ENCODE results near the gene DNM3. TPM values are rescaled to one million over a fixed set of nuclear protein-coding genes. Genes with fewer than 3 reads are reported as not detected.

The DNM3 gene
- total and polyA plus RNA-seq, 10 of the 15 experiments (the other 5 are each of a cell fraction or from before 2014, with no cell fraction given), result 0.03 to 1.5 (median 0.08) TPM; not detected in 3

- Histone ChIP-seq H3K4me1 (ENCODE audit: control insufficient read depth, insufficient read depth, low read length) (peaks cover 3% of the 10 kb centered on the region; the same call in 1 of the 2 replicates), H2AFZ (ENCODE audit: control insufficient read depth, low read depth, low read length) (no peak overlapping the region), H4K20me1 (ENCODE audit: control insufficient read depth, insufficient read depth) (no peaks in the 10 kb centered on the region), H3K9me3 (replicated peaks; ENCODE audit: control insufficient read depth, insufficient read depth, low read length) (peaks cover 3% of the 10 kb centered on the region), H3K27ac (ENCODE audit: control insufficient read depth, insufficient read depth) (no peak overlapping the region), H3K4me2 (ENCODE audit: control insufficient read depth, insufficient read depth) (no peak overlapping the region), H3K4me3 (no peak overlapping the region), H3K27me3 (replicated peaks in 1 of 2; ENCODE audit: control insufficient read depth in 2 of 2, insufficient read depth in 2 of 2, low read length in 1 of 2) (no peaks in the 10 kb centered on the region), H3K9ac (ENCODE audit: control insufficient read depth, insufficient read depth, low read length) (no peak overlapping the region), H3K79me2 (ENCODE audit: control insufficient read depth, insufficient read depth, low read length) (no peaks in the 10 kb centered on the region), H3K36me3 (ENCODE audit: control insufficient read depth in 2 of 2, insufficient read depth in 2 of 2, low read length in 1 of 2) (no peaks in the 10 kb centered on the region)
- RAD21 ChIA-PET (ENCODE audit: unreplicated experiment), result interaction anchor here (0.7 to 0.9 kb wide), 2 partner anchors 29 to 218 kb away, joined by 3 read pairs; no protein-coding TSS in a partner anchor
- ATAC-seq (no peak), DNase-seq (ENCODE audit: low read depth, low spot score) (no peak), FAIRE-seq (no peak)
- SMC1A ChIA-PET (ENCODE audit: uncharacterized antibody, unreplicated experiment), result interaction anchor here (0.6 to 1.4 kb wide), 6 partner anchors 12 to 277 kb away, joined by 3 to 4 read pairs (median 3); no protein-coding TSS in a partner anchor
- in situ Hi-C loops (cut with MboI), result no loop called here
- TF ChIP-seq CHD4 (IDR thresholded peaks at IDR 0.05) (no peak), ZNF622 (IDR thresholded peaks at IDR 0.05) (no peak), FOXK2 (IDR thresholded peaks at IDR 0.05) (no peak), SMAD1 (IDR thresholded peaks at IDR 0.05; ENCODE audit: low read depth, partially characterized antibody) (no peak)
- POLR2A ChIA-PET, result interaction anchor here (0.6 kb wide), 1 partner anchor 1074 kb away, joined by 3 read pairs; no protein-coding TSS in a partner anchor
- CTCF ChIA-PET, result interaction anchor here (0.6 to 2.0 kb wide), 4 partner anchors 12 to 38 kb away, joined by 3 to 5 read pairs (median 4); no protein-coding TSS in a partner anchor
- BruUV-seq (replicated peaks), result no TSS peak
- intact Hi-C loops (cut with micrococcal nuclease; ENCODE audit: unreplicated experiment), result no loop called here
- 39% methylated on average over 4 of the region's 4 CpGs for WGBS (ENCODE audit: insufficient coverage, insufficient replicate concordance, low lambda C conversion rate, missing lambda C conversion rate)
Observed at GRCh38 chr1:172121081-172121717, 279.9 kb downstream of the DNM3 start.

GRCh38 chr1:172122381-172122780 is 281.1 kb downstream of the DNM3 start:
- in situ Hi-C loops (cut with MboI), result no loop called here
- ChIA-PET CTCF (no interaction called here), POLR2A (no interaction called here), SMC1A (ENCODE audit: uncharacterized antibody, unreplicated experiment) (interaction anchor here (1.1 kb wide), 1 partner anchor 11 kb away, joined by 3 read pairs; no protein-coding TSS in a partner anchor), RAD21 (ENCODE audit: unreplicated experiment) (no interaction called here)
- WGBS (ENCODE audit: insufficient coverage, insufficient replicate concordance, low lambda C conversion rate, missing lambda C conversion rate), result 79% methylated on average over 3 of the region's 3 CpGs
- no peak overlapping the region for H2AFZ ChIP-seq (ENCODE audit: control insufficient read depth, low read depth, low read length)
- no peak overlapping the region for H3K9ac ChIP-seq (ENCODE audit: control insufficient read depth, insufficient read depth, low read length)
- no peak for FAIRE-seq
- H3K4me2 ChIP-seq (ENCODE audit: control insufficient read depth, insufficient read depth), result no peak overlapping the region
- DNase-seq (ENCODE audit: low read depth, low spot score), result no peak
- H3K36me3 ChIP-seq (ENCODE audit: control insufficient read depth in 2 of 2, insufficient read depth in 2 of 2, low read length in 1 of 2), result no peaks in the 10 kb centered on the region
- H3K27me3 ChIP-seq (replicated peaks in 1 of 2; ENCODE audit: control insufficient read depth in 2 of 2, insufficient read depth in 2 of 2, low read length in 1 of 2), result no peaks in the 10 kb centered on the region
- H3K9me3 ChIP-seq (replicated peaks; ENCODE audit: control insufficient read depth, insufficient read depth, low read length), result peaks cover 3% of the 10 kb centered on the region
- no peaks in the 10 kb centered on the region for H3K79me2 ChIP-seq (ENCODE audit: control insufficient read depth, insufficient read depth, low read length)
- intact Hi-C loops (cut with micrococcal nuclease; ENCODE audit: unreplicated experiment), result no loop called here
- H3K4me3 ChIP-seq, result no peak overlapping the region
- H3K27ac ChIP-seq (ENCODE audit: control insufficient read depth, insufficient read depth), result no peak overlapping the region
- ATAC-seq, result no peak
- peaks cover 3% of the 10 kb centered on the region; the same call in 1 of the 2 replicates for H3K4me1 ChIP-seq (ENCODE audit: control insufficient read depth, insufficient read depth, low read length)
- no TSS peak for BruUV-seq (replicated peaks)
- no peaks in the 10 kb centered on the region for H4K20me1 ChIP-seq (ENCODE audit: control insufficient read depth, insufficient read depth)
- no peak for TF ChIP-seq CBX3 (IDR thresholded peaks at IDR 0.05; ENCODE audit: borderline replicate concordance, low read depth)
- TF ChIP-seq EED (IDR thresholded peaks at IDR 0.05; ENCODE audit: low read depth), result no peak
- no peak for TF ChIP-seq ZNF24 (IDR thresholded peaks at IDR 0.05)
- TF ChIP-seq MLLT1 (IDR thresholded peaks at IDR 0.05), result no peak
- no peak for TF ChIP-seq BACH1 (IDR thresholded peaks at IDR 0.05; ENCODE audit: borderline replicate concordance)
- TF ChIP-seq BRCA1 (IDR thresholded peaks at IDR 0.05; ENCODE audit: low read depth, low read length), result no peak
- no peak for TF ChIP-seq RAD51 (IDR thresholded peaks at IDR 0.05)
- TF ChIP-seq E4F1 (IDR thresholded peaks at IDR 0.05; ENCODE audit: borderline replicate concordance, partially characterized antibody), result no peak
- no peak for TF ChIP-seq MEF2A (IDR thresholded peaks at IDR 0.05; ENCODE audit: insufficient read depth, low read depth, low read length)

Data from GM12878 (cell line).